GM18498 (cell line): ENCODE results near the gene PDE8A.

ENCODE experiments used
- ATAC-seq: cut with Tn5 transposase; IDR thresholded peaks from one replicate; pipeline ENCODE4 v1.9.1; 2021; ENCODE audit warnings: mild to moderate bottlenecking, moderate library complexity; ENCODE audit not compliant: unreplicated experiment

PDE8A gene

DNA sequence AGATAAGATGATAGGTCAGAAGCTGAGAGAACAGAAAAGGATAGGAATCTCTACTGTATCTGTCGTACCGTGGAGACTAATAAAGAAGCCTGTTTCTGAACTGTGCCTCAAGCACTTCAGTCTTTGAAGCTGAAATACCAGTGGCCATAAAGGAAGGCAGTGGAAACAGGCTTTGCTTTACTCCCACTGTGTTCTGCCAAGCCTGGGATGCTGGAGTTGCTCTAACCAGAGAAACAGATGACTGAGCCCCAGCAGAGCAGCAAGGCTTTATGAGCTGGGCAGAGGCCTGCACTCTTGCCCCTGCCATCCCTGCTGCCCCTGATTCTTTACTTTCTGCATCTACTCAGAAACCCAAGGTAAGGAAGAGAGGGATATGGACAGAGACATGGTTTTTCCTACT, 89.4 kb downstream of the PDE8A start:
- no peak for ATAC-seq

DNA sequence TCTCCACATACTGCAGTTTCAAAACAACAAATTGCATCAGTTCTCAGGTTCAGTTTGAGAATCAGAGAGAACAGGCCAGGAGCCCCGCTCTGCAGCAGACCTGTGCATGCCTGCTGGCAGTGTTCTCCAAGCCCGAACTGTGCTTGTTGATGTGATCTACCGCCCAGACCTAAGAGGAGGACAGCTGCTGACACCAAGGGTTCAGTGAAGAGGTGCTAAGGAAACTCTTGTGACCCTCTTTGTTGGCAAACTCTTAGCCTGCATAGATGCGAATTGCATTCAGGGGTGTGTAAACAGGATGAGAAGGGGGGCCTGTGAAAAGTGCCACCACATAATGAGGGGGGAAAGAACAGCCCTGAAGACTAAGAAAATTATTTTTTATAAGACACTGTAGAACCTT, 89.8 kb downstream of the PDE8A start:
- ATAC-seq = no peak

- no peak for ATAC-seq
Measured at GRCh38 chr15:85072917-85073316, 91.3 kb downstream of the PDE8A start.

GRCh38 chr15:85073556-85074194, 92.0 kb downstream of the PDE8A start:
- ATAC-seq = peak; percentile 78

- ATAC-seq = no peak
Measured at GRCh38 chr15:85086855-85087254, 105.2 kb downstream of the PDE8A start.

- ATAC-seq = no peak
Measured at GRCh38 chr15:85088300-85088699, 106.6 kb downstream of the PDE8A start.

- no peak for ATAC-seq
Measured at GRCh38 chr15:85089929-85090597, 108.4 kb downstream of the PDE8A start.

DNA sequence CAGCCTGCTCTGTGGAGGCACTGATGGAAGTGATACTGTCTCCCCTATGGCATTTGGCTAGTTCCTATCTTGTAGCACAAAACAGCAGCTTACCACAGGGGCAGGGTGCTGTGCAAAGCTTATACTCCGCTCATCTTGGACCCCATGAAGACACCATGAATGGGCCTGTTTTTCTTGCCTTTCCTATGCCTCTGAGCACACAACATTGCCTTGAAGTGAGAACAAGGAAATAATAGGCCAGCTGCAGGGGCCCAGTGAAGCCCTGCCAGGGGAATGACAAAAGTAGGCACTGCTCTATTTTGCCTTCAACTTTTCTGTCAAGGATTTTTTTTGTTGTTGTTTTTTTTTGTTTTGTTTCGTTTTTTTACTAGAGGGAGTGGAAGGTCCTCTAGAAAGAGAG, 110.3 kb downstream of the PDE8A start:
- no peak for ATAC-seq

DNA sequence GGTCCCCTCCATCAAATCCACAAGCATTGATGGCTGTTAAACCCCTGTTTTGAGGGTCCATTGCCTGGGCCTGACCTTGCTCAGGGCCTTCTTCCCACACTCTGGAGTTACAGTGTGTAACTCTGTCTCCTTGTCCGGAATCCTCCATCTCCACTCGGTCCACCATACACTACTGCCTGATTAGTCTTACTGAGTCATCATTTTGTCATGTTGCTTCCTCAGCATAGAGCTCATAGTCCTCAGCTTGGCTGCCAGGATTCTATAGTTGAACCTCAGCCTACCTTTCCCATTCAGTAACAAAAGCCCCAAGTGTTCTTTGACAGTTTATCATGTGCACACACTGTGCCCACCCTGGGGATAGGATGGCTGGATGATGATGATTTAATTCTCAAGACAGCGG, 113.0 kb downstream of the PDE8A start:
- ATAC-seq = no peak

GRCh38 chr15:85095566-85095965, 113.9 kb downstream of the PDE8A start:
- ATAC-seq = no peak

GRCh38 chr15:85097250-85097649, 115.6 kb downstream of the PDE8A start:
- no peak for ATAC-seq

- no peak for ATAC-seq
Measured at GRCh38 chr15:85097725-85098124, 116.1 kb downstream of the PDE8A start.

DNA sequence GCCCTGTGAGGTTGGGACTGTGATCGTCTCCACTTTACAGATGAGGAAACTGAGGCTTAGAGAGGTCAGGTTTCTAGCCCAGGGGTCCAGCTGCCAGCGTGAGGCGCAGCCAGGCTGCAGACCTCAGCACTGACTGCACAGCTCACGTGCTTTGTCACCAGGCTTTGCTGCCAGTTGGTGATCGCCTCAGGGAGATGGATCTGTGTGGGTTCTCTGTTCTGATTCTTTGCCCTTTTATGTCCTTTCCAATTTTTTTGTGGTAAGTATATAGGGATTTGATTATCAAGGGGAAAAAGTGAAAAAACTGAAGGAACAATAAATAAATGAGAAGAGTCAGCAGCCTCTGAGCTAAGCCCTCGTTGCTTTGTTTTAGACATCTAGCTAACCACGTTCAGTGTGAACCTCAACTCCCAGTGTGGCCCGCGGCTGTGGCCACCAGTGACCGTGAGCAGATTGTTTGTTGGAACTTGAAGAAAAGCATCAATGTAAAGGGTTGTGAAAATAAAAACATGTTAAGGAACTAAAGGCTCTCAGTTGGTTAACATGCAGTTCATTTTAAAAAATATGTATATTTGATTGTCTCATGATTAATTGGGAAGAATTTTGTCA, 117.6 kb downstream of the PDE8A start:
- ATAC-seq = no peak

DNA sequence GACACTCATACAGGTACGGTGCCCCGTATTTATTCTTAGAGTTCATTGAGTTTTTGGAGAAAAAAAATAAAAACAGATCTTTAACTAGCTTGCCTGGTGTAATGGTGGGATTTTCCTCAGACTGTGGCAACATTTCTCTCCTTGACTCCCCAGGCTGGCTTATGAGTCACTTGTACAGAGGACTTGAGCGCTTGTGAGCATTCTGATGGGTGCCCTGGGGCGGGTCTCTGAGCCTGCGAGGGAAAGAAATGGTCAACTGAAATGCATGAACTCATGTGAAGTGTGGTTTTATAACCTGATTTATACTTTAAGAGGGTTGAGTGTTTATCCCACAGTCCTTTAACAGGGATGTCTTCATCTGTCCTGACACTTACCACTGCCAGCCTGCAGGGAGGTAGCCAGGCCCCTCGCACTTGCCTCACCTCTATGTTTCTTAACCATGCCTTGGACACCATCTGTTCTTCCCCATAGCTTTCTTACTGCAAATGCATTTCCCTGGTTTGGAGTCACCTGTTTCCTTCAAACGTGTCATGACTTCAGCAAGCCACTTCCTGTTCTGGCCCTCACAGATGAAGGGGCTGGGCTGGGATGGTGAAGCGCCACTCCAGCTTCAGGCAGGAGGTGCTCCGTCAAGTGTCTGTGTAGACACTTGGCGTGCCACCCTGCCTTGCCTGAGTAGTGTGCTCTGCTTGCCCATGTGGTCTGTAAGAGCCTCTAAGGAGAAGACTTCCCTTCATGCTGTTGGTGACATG, 118.7 kb downstream of the PDE8A start:
- ATAC-seq = no peak

GRCh38 chr15:85104584-85104983, 122.9 kb downstream of the PDE8A start:
- no peak for ATAC-seq

GRCh38 chr15:85108136-85108535, 126.5 kb downstream of the PDE8A start:
- no peak for ATAC-seq

- ATAC-seq = no peak
Measured at GRCh38 chr15:85109333-85109732, 127.7 kb downstream of the PDE8A start.

GRCh38 chr15:85112997-85113396, 131.3 kb downstream of the PDE8A start:
- ATAC-seq = no peak

- ATAC-seq = no peak
Measured at GRCh38 chr15:85114886-85115285, 133.2 kb downstream of the PDE8A start.

GRCh38 chr15:85116066-85116465, 134.4 kb downstream of the PDE8A start:
- ATAC-seq = no peak

GRCh38 chr15:85116494-85116893, 134.8 kb downstream of the PDE8A start:
- ATAC-seq = no peak
